MM.1S (cell line): ENCODE measurements around the gene GDF2.

Experiments used
- CTCF ChIP-seq: fragments of 300-600 bp; sonication (generic); IDR thresholded peaks from 2 replicates; pipeline ENCODE4 v1.5.1; 2016; ENCODE audit warnings: antibody characterized with exemption, low read length, mixed read lengths
- EZH2phosphoT487 ChIP-seq: fragments of 300-600 bp; sonication (generic); IDR thresholded peaks from 2 replicates; pipeline ENCODE4 v1.6.1; 2018; ENCODE audit warnings: antibody characterized with exemption, low read length

GRCh38 chr10:47337310-47337709 lies 15.1 kb downstream of the GDF2 start:
- no peak for TF ChIP-seq CTCF
- no peak for TF ChIP-seq EZH2phosphoT487
